Superior temporal gyrus (tissue), 1 donor: ENCODE measurements around the gene POU3F3.

Experiments used
- DNase-seq: peaks from one replicate; pipeline ENCODE4 v3.0.0-alpha.2; 2016; ENCODE audit errors: extremely low spot score

Gene POU3F3

GRCh38 chr2:104853534-104854497, at the start of gene POU3F3:
Gene POU3F3, plus strand, starts transcription at chr2:104854115. Its CDS starts 1,396 bp downstream, at chr2:104855511.
- peak; percentile 100 for DNase-seq

GRCh38 chr2:104804148-104804890, 49.6 kb upstream of the POU3F3 start:
- DNase-seq: no peak

GRCh38 chr2:104812286-104812685, 41.6 kb upstream of the POU3F3 start:
- DNase-seq: no peak

- DNase-seq: no peak
Measured at GRCh38 chr2:104816143-104816542, 37.8 kb upstream of the POU3F3 start.

- no peak for DNase-seq
Measured at GRCh38 chr2:104818264-104818663, 35.7 kb upstream of the POU3F3 start.

- DNase-seq: no peak
Measured at GRCh38 chr2:104820126-104820525, 33.8 kb upstream of the POU3F3 start.

GRCh38 chr2:104825124-104825865, 28.6 kb upstream of the POU3F3 start:
- DNase-seq: no peak

GRCh38 chr2:104826016-104826415, 27.9 kb upstream of the POU3F3 start:
- DNase-seq: peak; percentile 29

GRCh38 chr2:104831742-104832141, 22.2 kb upstream of the POU3F3 start:
- DNase-seq: no peak

- peak; percentile 90 for DNase-seq
Measured at GRCh38 chr2:104834431-104835153, 19.3 kb upstream of the POU3F3 start.

- peak; percentile 33 for DNase-seq
Measured at GRCh38 chr2:104836265-104836664, 17.6 kb upstream of the POU3F3 start.

- peak; percentile 57 for DNase-seq
Measured at GRCh38 chr2:104836841-104837240, 17.1 kb upstream of the POU3F3 start.

- DNase-seq: peak; percentile 57
Measured at GRCh38 chr2:104840156-104840555, 13.8 kb upstream of the POU3F3 start.

GRCh38 chr2:104840893-104841585, 12.9 kb upstream of the POU3F3 start:
- peak; percentile 57 for DNase-seq

- DNase-seq: peak; percentile 49
Measured at GRCh38 chr2:104841744-104842143, 12.2 kb upstream of the POU3F3 start.

- DNase-seq: peak; percentile 72
Measured at GRCh38 chr2:104844807-104845551, 8.9 kb upstream of the POU3F3 start.

GRCh38 chr2:104845552-104845931, 8.4 kb upstream of the POU3F3 start:
- peak; percentile 78 for DNase-seq

- peak; percentile 83 for DNase-seq
Measured at GRCh38 chr2:104845946-104846785, 7.7 kb upstream of the POU3F3 start.
